Measurements from ENCODE around the gene NT5C1B. TPM values are rescaled to one million over a fixed set of nuclear protein-coding genes. Genes with fewer than 3 reads are reported as not detected.

The NT5C1B gene
- total RNA-seq, 1 donor from 2014 or later, result not detected

DNA sequence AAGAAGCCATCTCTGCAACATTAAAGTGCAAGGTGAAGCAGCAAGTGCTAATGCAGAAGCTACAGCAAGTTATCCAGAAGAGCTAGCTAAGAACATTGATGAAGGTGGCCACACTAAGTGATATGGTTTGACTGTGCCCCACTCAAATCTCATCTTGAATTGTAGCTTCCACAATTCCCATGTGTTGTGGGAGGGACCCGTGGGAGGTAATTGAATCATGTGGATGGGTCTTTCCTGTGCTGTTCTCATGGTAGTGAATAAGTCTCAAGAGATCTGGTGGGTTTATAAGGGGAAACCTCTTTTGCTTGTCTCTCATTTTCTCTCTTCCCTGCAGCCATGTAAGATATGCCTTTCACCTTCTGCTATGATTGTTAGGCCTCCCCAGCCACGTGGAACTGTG, 40.3 kb downstream of the NT5C1B start:
- no peak overlapping the region for H3K4me3 Mint-ChIP-seq (ENCODE audit: unreplicated experiment)
- DNase-seq (ENCODE audit: extremely low spot score, unreplicated experiment), result no peak
- TF ChIP-seq, protein P1, sequence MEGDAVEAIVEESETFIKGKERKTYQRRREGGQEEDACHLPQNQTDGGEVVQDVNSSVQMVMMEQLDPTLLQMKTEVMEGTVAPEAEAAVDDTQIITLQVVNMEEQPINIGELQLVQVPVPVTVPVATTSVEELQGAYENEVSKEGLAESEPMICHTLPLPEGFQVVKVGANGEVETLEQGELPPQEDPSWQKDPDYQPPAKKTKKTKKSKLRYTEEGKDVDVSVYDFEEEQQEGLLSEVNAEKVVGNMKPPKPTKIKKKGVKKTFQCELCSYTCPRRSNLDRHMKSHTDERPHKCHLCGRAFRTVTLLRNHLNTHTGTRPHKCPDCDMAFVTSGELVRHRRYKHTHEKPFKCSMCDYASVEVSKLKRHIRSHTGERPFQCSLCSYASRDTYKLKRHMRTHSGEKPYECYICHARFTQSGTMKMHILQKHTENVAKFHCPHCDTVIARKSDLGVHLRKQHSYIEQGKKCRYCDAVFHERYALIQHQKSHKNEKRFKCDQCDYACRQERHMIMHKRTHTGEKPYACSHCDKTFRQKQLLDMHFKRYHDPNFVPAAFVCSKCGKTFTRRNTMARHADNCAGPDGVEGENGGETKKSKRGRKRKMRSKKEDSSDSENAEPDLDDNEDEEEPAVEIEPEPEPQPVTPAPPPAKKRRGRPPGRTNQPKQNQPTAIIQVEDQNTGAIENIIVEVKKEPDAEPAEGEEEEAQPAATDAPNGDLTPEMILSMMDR (IDR thresholded peaks at IDR 0.05), result no peak
- H3K27me3 Mint-ChIP-seq (ENCODE audit: unreplicated experiment), result no peaks in the 10 kb centered on the region
- H3K36me3 Mint-ChIP-seq (ENCODE audit: unreplicated experiment), result peaks cover 15% of the 10 kb centered on the region
- no peaks in the 10 kb centered on the region for H3K9me3 Mint-ChIP-seq (ENCODE audit: unreplicated experiment)
- no peak overlapping the region for H3K27ac Mint-ChIP-seq (ENCODE audit: unreplicated experiment)
- peaks cover 13% of the 10 kb centered on the region for H3K4me1 Mint-ChIP-seq (ENCODE audit: unreplicated experiment)

DNA sequence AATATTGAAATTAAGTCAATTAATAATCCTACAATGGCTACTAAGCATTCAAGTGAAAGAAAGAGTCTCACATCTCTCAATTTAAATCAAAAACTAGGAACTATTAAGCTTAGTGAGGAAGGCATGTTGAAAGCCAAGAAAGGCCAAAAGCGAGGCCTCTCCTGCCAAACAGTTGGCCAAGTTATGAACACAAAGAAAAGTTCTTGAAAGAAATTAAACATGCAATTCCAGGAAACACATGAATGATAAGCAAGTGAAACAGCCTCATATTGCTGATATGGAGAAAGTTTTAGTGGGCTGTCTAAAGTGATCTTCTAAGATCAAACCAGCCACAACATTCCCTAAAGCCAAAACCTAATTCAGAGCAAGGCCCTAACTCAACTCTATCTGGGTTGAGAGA, 40.7 kb downstream of the NT5C1B start:
- H3K4me1 Mint-ChIP-seq (ENCODE audit: unreplicated experiment), result peaks cover 11% of the 10 kb centered on the region
- TF ChIP-seq, protein P1 (IDR thresholded peaks at IDR 0.05), result no peak
- H3K9me3 Mint-ChIP-seq (ENCODE audit: unreplicated experiment), result no peaks in the 10 kb centered on the region
- H3K27me3 Mint-ChIP-seq (ENCODE audit: unreplicated experiment), result no peaks in the 10 kb centered on the region
- H3K36me3 Mint-ChIP-seq (ENCODE audit: unreplicated experiment), result peaks cover 13% of the 10 kb centered on the region
- no peak overlapping the region for H3K4me3 Mint-ChIP-seq (ENCODE audit: unreplicated experiment)
- H3K27ac Mint-ChIP-seq (ENCODE audit: unreplicated experiment), result no peak overlapping the region
- no peak for DNase-seq (ENCODE audit: extremely low spot score, unreplicated experiment)

DNA sequence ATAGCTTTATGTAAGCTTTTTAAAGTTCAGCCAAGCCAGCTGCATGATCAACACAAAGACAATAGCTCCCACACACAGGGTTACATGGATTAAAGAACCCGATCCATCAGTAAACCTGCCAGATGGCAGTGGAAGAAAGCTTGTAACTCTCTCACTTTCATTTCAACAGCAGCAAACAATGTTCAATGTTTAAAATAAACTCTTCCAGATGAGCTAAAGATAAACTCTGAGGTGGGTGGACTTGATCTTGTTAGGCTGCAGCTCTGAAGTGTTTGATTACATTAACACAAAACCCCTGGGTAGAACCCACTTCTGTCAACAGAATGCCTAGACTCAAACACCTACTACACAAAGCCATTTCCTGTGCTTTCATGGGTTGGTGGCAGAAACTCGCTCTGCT, 42.8 kb downstream of the NT5C1B start:
- Mint-ChIP-seq H3K27ac (ENCODE audit: unreplicated experiment) (no peak overlapping the region), H3K4me3 (ENCODE audit: unreplicated experiment) (no peak overlapping the region), H3K4me1 (ENCODE audit: unreplicated experiment) (no peaks in the 10 kb centered on the region), H3K36me3 (ENCODE audit: unreplicated experiment) (peaks cover 8% of the 10 kb centered on the region), H3K27me3 (ENCODE audit: unreplicated experiment) (no peaks in the 10 kb centered on the region), H3K9me3 (ENCODE audit: unreplicated experiment) (no peaks in the 10 kb centered on the region)
- no peak for DNase-seq (ENCODE audit: extremely low spot score, unreplicated experiment)
- TF ChIP-seq, protein P1 (IDR thresholded peaks at IDR 0.05), result no peak

DNA sequence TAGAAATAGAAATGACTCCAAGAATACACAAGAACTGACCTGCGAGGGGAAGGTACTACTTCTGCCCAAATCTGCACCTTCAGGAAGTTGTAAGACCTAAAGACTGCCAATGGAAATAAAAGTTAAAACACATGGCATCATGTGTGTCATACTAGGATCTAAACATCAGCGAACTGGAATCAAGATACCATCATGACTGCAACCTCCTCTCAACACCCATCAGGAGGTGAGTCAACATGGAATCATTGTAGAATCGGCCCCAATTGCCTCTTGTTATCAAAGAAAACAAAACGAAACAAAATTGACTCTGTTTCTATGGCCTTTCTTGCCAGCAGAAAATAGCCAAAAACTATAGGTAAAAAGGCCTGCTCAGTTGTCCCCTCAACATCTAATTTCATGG, 44.0 kb downstream of the NT5C1B start:
- TF ChIP-seq, protein P1 (IDR thresholded peaks at IDR 0.05), result no peak
- no peaks in the 10 kb centered on the region for H3K27me3 Mint-ChIP-seq (ENCODE audit: unreplicated experiment)
- no peaks in the 10 kb centered on the region for H3K4me1 Mint-ChIP-seq (ENCODE audit: unreplicated experiment)
- DNase-seq (ENCODE audit: extremely low spot score, unreplicated experiment), result no peak
- H3K4me3 Mint-ChIP-seq (ENCODE audit: unreplicated experiment), result no peak overlapping the region
- no peak overlapping the region for H3K27ac Mint-ChIP-seq (ENCODE audit: unreplicated experiment)
- H3K9me3 Mint-ChIP-seq (ENCODE audit: unreplicated experiment), result peaks cover 5% of the 10 kb centered on the region
- H3K36me3 Mint-ChIP-seq (ENCODE audit: unreplicated experiment), result peaks cover 7% of the 10 kb centered on the region

DNA sequence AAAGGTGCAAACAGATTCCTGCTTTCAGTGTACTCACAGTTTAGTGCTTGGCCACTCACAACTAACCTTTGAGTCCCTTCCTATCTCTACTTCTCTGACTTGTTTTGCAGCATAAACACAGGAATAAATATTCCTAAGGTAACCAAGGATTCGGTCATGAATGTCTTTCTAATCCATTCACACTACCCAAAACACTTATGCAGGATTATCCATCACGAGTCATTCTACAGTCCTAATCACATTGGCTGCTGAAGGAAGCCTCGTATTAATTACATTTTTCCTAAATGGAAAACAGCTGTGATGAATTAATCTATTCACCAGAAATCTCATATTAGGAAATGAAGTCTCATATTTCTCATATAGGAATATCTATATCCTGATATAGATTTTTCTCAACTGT, 45.2 kb downstream of the NT5C1B start:
- TF ChIP-seq, protein P1 (IDR thresholded peaks at IDR 0.05), result no peak
- H3K4me1 Mint-ChIP-seq (ENCODE audit: unreplicated experiment), result no peaks in the 10 kb centered on the region
- no peak for DNase-seq (ENCODE audit: extremely low spot score, unreplicated experiment)
- peaks cover 3% of the 10 kb centered on the region for H3K36me3 Mint-ChIP-seq (ENCODE audit: unreplicated experiment)
- H3K4me3 Mint-ChIP-seq (ENCODE audit: unreplicated experiment), result no peak overlapping the region
- peaks cover 5% of the 10 kb centered on the region for H3K9me3 Mint-ChIP-seq (ENCODE audit: unreplicated experiment)
- no peak overlapping the region for H3K27ac Mint-ChIP-seq (ENCODE audit: unreplicated experiment)
- no peaks in the 10 kb centered on the region for H3K27me3 Mint-ChIP-seq (ENCODE audit: unreplicated experiment)
